Epidermal melanocyte (primary cell): ENCODE measurements around the gene HTR6.

Source experiments
- DNase-seq: peaks from one replicate; pipeline ENCODE4 v3.0.0; 2011; ENCODE audit warnings: low spot score; ENCODE audit not compliant: insufficient read length

HTR6 gene

GRCh38 chr1:19717467-19717866 lies 52.8 kb downstream of the HTR6 start:
- DNase-seq: no peak

- no peak for DNase-seq
Measured at GRCh38 chr1:19720174-19720573, 55.5 kb downstream of the HTR6 start.

- DNase-seq: no peak
Measured at GRCh38 chr1:19720973-19721372, 56.3 kb downstream of the HTR6 start.

GRCh38 chr1:19723874-19724273 lies 59.2 kb downstream of the HTR6 start:
- DNase-seq: no peak

GRCh38 chr1:19725606-19726005 lies 60.9 kb downstream of the HTR6 start:
- DNase-seq: no peak

GRCh38 chr1:19728413-19729145 lies 63.9 kb downstream of the HTR6 start:
- DNase-seq: no peak

- DNase-seq: no peak
Measured at GRCh38 chr1:19730232-19730631, 65.6 kb downstream of the HTR6 start.
